Skeletal muscle tissue (tissue), 4 donors: ENCODE data around the gene RESF1. TPM values are rescaled to one million over a fixed set of nuclear protein-coding genes. Genes with fewer than 3 reads are reported as not detected.
A peak's percentile ranks its signal among the peaks of the same experiment; 100 is the strongest.
"Not testable (repeated sequence)": the region's sequence is repeated elsewhere in the genome, so short reads cannot be mapped to it uniquely, and the experiment has no call there.

Experiments used
- H3K27ac ChIP-seq: one replicate; pipeline ENCODE4 v1.7.0; 2013; ENCODE audit warnings: mild to moderate bottlenecking, low read depth, low read length, inconsistent platforms
- H3K27me3 ChIP-seq, 3 donors: one replicate each; pipeline ENCODE4 v1.7.0; 2013; ENCODE audit warnings: low read length in 3 of 3; ENCODE audit not compliant: control insufficient read depth in 3 of 3, insufficient read depth in 3 of 3
- H3K36me3 ChIP-seq, 3 donors: one replicate each; pipeline ENCODE4 v1.7.0; 2013; ENCODE audit warnings: low read length in 3 of 3; ENCODE audit not compliant: control insufficient read depth in 3 of 3, insufficient read depth in 3 of 3
- H3K4me1 ChIP-seq, 3 donors: one replicate each; pipeline ENCODE4 v1.7.0; 2013; ENCODE audit warnings: low read length in 3 of 3, mild to moderate bottlenecking in 3 of 3; ENCODE audit not compliant: control insufficient read depth in 3 of 3, insufficient read depth in 3 of 3
- H3K4me3 ChIP-seq, 3 donors: one replicate each; pipeline ENCODE4 v1.7.0; 2013; ENCODE audit warnings: low read length in 3 of 3
- H3K9ac ChIP-seq, 3 donors: one replicate each; pipeline ENCODE4 v1.7.0; 2013; ENCODE audit warnings: low read length in 3 of 3, mild to moderate bottlenecking in 3 of 3, moderate library complexity in 2 of 3, low read depth in 1 of 3
- H3K9me3 ChIP-seq, 3 donors: one replicate each; pipeline ENCODE4 v1.7.0; 2013; ENCODE audit warnings: low read length in 3 of 3; ENCODE audit not compliant: control insufficient read depth in 3 of 3
- total RNA-seq: library from RNA; depleted of rRNA; stranded (reverse); fragments of >200 nt; gene quantifications from one replicate; pipeline ENCODE4 v1.2.3, GENCODE V29; 2014
- donor health status: Osteomylitis.

RESF1 gene
- total RNA-seq, 1 donor from 2014 or later, result 19.3 TPM

DNA sequence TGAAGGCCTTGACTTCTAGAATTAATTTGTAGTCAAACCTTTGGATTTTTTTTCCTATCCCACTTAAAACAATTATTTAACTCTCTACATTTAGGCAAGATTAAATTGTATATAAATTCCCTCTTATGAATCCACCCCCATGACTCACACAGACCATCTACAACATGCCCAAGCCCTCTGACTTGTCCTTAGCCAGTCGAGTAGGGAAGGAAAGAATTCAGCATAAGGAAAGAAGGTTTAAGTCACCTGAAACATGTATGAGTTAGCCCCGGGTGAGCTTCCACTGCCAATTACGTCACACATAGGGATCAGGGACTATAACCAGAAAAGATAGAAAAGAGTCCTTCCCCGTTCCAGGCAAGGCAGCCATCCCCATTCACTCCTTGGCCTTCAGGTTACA is 14.9 kb upstream of the RESF1 start:
- Histone ChIP-seq H3K27ac (no peak overlapping the region), H3K27me3 (no peaks in the 10 kb centered on the region), H3K4me1 (no peaks in the 10 kb centered on the region), H3K4me3 (no peak overlapping the region), H3K9ac (no peak overlapping the region), H3K9me3 (no peaks in the 10 kb centered on the region), H3K36me3 (no peaks in the 10 kb centered on the region)

DNA sequence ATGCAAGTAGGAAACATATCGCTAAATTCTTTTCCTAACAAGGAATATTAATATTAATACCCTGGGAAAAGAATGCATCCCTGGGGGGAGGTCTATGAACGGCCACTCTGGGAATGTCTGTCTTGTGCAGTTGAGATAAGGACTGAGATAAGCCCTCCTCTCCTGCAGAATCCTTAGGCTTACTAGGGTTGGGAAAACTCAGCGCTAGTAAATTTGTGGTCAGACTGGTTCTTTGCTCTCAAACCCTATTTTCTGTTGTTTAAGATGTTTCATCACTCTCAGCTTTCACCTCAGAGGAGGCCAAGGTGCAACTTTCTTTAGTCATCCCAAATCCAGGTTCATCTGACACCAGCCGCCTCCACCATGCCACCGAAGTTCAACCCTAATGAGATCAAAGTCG is 11.2 kb upstream of the RESF1 start:
- Histone ChIP-seq H3K4me1 (no peaks in the 10 kb centered on the region), H3K27me3 (no peaks in the 10 kb centered on the region), H3K36me3 (no peaks in the 10 kb centered on the region)

DNA sequence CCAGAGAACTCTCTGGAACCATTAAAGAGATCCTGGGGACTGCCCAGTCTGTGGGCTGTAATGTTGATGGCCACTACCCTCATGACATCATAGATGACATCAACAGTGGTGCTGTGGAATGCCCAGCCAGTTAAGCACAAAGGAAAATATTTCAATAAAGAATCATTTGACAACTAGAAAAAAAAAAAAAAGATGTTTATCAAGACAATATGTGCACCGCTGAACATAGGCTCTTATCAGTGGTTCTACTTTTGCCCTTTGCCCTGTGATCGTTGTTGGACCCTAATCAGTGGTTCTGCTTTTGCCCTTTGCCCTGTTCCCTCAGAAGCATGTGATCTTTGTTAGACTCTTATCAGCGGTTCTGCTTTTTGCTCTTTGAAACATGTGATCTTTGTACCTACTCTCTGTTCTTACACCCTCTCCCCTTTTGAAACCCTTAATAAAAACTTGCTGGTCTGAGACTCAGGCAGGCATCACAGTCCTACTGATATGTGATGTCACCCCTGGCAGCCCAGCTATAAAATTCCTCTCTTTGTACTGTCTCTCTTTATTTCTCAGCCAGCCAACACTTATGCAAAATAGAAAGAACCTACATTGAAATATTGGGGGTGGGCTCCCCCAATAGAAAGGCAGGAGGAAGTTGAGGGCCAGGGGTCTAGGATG is 10.4 kb upstream of the RESF1 start:
- not testable (repeated sequence) for H3K36me3 ChIP-seq, H3K9me3 ChIP-seq, H3K9ac ChIP-seq, H3K4me1 ChIP-seq, H3K27me3 ChIP-seq, H3K4me3 ChIP-seq, H3K27ac ChIP-seq

More for the DNA sequence above, 11.2 kb upstream of the RESF1 start:
- H3K9ac ChIP-seq, result no peak overlapping the region
- H3K27ac ChIP-seq, result no peak overlapping the region
- H3K9me3 ChIP-seq, result no peaks in the 10 kb centered on the region
- no peak overlapping the region for H3K4me3 ChIP-seq

DNA sequence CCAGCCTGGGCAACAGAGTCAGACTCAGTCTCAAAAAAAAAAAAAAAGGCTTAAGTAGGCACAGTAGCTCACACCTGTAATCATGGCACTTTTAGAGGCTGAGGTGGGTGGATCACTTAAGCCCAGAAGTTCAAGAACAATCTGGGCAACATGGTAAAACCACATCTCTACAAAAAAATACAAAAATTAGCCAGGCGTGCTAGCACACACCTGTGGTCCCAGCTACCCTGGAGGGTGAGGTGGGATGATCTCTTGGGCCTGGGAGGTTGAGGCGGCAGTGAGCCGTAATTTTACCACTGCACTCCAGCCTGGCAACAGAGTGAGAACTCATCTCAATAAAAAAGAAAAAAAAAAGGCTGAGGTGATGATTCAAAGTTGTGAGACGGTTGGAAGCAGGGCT is 9.1 kb upstream of the RESF1 start:
- Histone ChIP-seq H3K27me3 (no peaks in the 10 kb centered on the region), H3K4me3 (no peak overlapping the region), H3K9me3 (no peaks in the 10 kb centered on the region), H3K36me3 (no peaks in the 10 kb centered on the region), H3K4me1 (no peaks in the 10 kb centered on the region), H3K9ac (no peak overlapping the region), H3K27ac (no peak overlapping the region)

DNA sequence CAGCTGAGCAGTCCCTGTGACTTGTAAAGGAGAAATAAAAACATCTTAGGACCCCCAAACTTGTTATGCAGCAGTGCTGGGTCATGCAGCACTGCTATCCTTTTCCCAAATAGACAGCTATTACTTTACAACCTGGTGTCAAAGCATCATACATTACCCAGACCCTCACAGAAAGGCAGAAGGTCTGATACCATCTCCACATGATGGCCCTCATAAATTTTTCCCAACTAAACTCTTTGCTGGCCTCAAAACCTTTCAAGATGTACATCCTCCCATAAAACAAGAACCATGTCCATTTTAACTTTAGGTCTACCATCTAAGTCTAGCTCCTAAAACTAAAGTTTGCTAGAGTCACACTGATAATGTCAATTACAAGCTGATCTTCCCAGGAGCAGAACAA is 8.7 kb upstream of the RESF1 start:
- H3K9ac ChIP-seq, result no peak overlapping the region

DNA sequence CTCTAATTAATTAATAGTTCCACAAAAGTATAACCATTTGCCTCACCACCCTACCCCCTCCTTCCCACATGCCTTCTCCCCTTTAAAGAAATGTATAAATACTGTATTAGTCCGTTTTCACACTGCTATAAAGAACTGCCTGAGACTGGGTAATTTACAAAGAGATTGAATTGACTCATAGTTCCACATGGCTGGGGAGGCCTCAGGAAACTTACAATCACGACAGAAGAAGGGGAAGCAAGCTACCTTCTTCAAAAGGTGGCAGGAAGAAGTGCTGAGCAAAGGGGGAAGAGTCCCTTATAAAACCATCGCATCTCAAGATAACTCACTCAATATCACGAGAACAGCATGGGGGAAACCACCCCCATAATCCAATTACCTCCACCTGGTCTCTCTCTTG is 8.2 kb upstream of the RESF1 start:
- no peaks in the 10 kb centered on the region for H3K27me3 ChIP-seq
- no peak overlapping the region for H3K9ac ChIP-seq
- no peaks in the 10 kb centered on the region for H3K9me3 ChIP-seq
- H3K27ac ChIP-seq, result no peak overlapping the region
- no peaks in the 10 kb centered on the region for H3K4me1 ChIP-seq
- no peak overlapping the region for H3K4me3 ChIP-seq
- H3K36me3 ChIP-seq, result no peaks in the 10 kb centered on the region

More for the DNA sequence above, 8.7 kb upstream of the RESF1 start:
- Histone ChIP-seq H3K27ac (no peak overlapping the region), H3K9me3 (no peaks in the 10 kb centered on the region), H3K4me1 (no peaks in the 10 kb centered on the region), H3K4me3 (no peak overlapping the region), H3K27me3 (no peaks in the 10 kb centered on the region), H3K36me3 (no peaks in the 10 kb centered on the region)

DNA sequence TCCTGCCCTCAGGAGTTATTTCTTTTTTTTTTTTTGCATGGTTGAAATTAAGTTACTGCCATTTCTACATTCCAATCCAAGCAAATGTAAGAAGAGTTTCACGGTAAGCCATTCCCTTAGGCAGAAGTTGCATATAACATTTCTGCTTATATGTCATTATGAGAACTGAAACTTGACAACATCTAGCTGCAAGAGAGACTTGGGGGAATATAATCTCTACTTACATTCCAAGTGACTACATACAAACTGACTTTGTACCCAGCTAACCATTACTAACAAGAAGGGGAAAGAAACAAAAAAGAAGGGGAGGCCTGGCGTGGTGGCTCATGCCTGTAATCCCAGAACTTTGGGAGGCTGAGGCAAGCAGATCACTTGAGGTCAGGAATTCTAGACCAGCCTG is 7.3 kb upstream of the RESF1 start:
- no peaks in the 10 kb centered on the region for H3K4me1 ChIP-seq
- H3K9ac ChIP-seq, result no peak overlapping the region
- H3K36me3 ChIP-seq, result no peaks in the 10 kb centered on the region
- no peaks in the 10 kb centered on the region for H3K9me3 ChIP-seq
- no peaks in the 10 kb centered on the region for H3K27me3 ChIP-seq
- no peak overlapping the region for H3K4me3 ChIP-seq
- no peak overlapping the region for H3K27ac ChIP-seq

DNA sequence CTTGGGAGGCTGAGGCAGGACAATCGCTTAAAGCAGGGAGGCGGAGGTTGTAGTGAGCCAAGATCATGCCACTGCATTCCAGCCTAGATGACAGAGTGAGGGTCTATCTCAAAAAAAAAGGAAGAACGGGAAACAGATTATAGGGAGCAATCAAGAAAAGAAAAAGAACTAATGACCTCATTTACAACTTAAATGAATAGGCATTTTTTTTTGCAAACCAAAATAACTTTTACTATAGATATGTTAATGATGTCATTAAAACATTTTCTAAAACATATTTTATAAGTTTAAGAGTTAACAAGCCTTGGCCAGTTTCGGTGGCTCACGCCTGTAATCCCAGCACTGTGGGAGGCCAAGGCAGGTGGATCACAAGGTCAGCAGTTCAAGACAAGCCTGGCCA is 6.8 kb upstream of the RESF1 start:
- Histone ChIP-seq H3K36me3 (no peaks in the 10 kb centered on the region), H3K4me1 (no peaks in the 10 kb centered on the region), H3K9ac (no peak overlapping the region), H3K4me3 (no peak overlapping the region), H3K27me3 (no peaks in the 10 kb centered on the region), H3K27ac (no peak overlapping the region), H3K9me3 (no peaks in the 10 kb centered on the region)

DNA sequence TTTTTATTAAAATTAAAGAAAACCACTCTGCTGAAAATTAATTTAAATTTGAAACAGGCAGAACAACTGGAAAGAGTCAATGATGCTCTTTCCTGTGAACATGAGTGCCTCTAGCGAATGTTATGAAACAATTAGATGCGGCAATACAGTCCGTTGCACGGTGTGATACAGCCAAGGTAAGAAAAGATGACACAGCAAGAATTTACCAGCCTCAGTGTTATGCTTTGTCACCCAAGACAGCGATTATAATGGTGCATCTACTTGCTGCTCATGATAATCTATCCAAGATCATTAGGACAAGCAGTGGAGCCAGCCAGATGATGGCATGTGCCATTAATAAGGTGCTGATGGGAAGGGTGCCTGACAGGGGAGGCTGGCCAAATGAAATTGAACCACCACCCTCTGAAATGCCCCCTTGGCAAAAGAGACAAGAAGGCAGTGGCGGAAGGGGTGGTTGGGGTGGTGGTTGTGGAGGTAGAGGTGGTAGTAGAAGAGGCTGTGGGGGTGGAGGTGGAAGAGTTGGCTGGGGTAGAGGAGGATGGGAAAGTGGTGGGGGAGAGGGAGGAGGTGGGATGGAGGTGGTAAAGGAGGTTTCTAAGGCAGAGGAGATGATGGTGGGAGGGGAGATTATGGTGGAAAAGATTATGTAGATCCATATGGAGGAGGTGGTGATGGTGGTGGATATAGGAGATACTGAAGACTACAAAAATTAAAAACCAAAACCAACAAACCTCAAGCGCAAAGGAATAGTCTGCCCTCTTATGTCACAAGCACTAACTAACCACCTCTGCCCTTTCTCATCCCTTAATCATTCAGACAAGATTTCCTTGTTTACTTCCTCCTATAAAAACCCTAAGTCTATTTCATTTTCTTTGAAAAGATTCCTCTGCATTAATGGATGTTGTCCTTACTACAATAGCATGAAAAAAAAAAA is 4.0 kb upstream of the RESF1 start:
- Histone ChIP-seq H3K9ac (no peak overlapping the region), H3K36me3 (no peaks in the 10 kb centered on the region), H3K9me3 (no peaks in the 10 kb centered on the region), H3K27ac (no peak overlapping the region), H3K4me1 (peaks cover 0 to 11% (median 6%) of the 10 kb centered on the region in 3 donors), H3K4me3 (no peak overlapping the region), H3K27me3 (no peaks in the 10 kb centered on the region)

DNA sequence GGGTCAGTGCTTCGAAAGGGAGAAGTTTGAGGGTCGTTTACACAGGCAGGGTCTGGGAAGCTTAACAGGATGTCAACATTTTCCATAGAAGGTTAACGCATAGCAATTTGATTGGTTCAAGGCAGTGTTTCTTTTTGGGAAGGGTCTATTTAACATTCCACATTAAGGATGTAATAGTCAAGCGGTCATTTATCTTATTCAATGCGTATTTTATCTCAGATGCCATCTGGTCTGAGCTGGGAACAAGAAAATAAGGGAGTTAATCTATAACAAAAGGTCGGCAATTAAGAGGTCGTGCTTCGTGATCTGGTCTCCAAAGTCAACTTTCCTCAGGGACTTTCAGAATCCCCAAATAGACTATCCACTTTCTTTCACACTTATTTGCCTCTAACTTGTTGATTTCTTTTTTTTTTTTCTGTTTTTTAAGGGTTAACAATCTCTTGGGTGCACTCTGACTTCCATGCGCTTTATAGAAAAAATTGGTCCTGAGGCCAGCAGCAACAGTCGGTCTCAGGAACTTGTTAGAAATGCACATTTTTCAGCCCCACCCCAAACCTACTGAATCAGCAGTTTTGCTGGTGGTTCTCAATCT is 550 bp upstream of the RESF1 start:
- Histone ChIP-seq H3K36me3 (peaks cover 0 to 5% (median 0%) of the 10 kb centered on the region in 3 donors), H3K4me1 (peaks cover 15 to 27% (median 22%) of the 10 kb centered on the region in 3 donors), H3K9ac (peak overlapping the region; percentile 69 to 83 (median 81)), H3K9me3 (no peaks in the 10 kb centered on the region), H3K27me3 (no peaks in the 10 kb centered on the region), H3K4me3 (peak overlapping the region; percentile 83 to 93 (median 91)), H3K27ac (peak overlapping the region; percentile 72)
